Hepatic stellate cell (primary cell): ENCODE data around the gene MRFAP1.
A peak's percentile ranks its signal among the peaks of the same experiment; 100 is the strongest.
"Not testable (repeated sequence)": the region's sequence is repeated elsewhere in the genome, so short reads cannot be mapped to it uniquely, and the experiment has no call there.

Source experiments
- DNase-seq: peaks from one replicate; pipeline ENCODE4 v3.0.0; 2011; ENCODE audit warnings: low spot score

MRFAP1 gene

DNA sequence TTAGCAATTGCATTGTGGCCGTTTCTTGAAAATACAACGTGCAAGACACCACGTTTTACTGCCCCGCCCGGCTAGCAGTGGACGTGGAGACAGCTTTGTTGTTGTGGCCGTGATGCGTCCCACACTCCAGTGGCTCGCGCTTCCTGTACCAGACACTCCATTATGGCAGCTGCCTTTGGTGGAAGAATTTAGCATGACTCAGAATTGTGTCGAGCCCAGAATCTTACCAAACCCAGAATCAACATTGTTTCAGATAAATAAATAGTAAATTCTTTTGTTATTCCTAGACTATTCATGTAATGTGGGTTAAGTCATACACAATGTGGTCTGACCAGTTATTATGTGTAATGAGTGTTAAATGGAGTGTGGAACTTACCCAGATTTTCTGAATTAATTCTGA, 27.9 kb downstream of the MRFAP1 start:
- peak; percentile 75 for DNase-seq

DNA sequence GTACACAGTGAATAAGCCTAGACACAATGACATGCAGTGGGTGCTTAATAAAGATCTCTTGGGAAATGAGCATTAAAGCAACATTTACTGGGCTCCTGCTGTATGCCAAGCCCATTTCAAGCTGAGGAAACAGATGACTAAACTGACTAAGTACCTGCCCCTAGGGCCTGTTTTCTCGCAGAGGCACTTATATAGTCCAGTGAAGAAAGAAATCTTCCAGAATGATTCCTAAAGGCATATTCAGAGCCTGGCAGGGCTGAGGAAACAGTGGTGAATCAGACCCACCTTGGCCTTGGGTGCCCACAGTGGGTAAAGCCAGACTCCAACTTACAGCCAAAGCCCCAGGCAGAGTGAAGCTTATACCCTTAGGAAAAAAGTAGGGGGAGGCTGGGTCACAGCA, 31.2 kb downstream of the MRFAP1 start:
- no peak for DNase-seq

DNA sequence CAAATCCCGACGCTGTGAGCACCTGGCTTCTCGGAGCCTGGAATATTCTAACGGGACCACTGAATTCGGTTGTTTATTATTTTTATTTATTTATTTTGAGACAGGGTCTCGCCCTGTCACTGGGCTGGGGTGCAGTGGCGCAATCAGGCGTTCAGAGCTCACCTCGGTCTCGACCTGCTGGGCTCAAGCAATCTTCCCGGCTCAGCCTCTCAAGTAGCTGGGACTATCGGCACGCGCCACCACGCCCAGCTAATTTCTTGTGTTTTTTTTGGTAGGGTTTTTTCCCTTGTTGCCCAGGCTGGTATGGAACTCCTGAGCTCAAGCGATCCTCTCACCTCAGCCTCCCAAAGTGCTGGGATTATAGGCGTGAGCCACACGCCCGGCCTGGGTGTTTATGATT, 31.6 kb downstream of the MRFAP1 start:
- DNase-seq, result no peak

DNA sequence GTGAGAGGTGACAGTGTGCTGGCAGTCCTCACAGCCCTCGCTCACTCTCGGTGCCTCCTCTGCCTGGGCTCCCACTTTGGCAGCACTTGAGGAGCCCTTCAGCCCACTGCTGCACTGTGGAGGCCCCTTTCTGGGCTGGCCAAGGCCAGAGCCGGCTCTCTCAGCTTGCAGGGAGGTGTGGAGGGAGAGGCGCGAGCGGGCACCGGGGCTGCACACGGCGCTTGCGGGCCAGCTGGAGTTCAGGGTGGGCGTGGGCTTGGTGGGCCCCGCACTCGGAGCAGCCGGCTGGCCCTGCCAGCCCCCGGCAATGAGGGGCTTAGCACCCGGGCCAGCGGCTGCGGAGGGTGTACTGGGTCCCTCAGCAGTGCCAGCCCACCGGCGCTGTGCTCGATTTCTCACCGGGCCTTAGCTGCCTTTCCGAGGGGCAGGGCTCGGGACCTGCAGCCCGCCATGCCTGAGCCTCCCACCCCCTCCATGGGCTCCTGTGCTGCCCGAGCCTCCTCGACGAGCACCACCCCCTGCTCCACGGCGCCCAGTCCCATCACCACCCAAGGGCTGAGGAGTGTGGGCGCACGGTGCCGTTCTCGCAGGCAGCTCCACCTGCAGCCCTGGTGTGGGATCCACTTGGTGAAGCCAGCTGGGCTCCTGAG, 32.2 kb downstream of the MRFAP1 start:
- DNase-seq, result not testable (repeated sequence)

DNA sequence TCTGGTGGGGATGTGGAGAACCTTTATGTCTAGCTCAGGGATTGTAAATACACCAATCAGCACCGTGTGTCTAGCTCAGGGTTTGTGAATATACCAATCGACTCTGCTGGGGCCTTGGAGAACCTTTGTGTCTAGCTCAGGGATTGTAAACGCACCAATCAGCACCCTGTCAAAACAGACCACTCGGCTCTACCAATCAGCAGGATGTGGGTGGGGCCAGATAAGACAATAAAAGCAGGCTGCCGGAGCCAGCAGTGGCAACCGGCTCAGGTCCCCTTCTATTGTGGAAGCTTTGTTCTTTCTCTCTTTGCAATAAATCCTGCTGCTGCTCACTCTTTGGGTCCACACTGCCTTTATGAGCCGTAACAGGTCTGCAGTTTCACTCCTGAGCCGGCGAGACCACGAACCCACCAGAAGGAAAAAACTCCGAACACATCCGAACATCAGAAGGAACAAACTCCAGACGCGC, 32.7 kb downstream of the MRFAP1 start:
- not testable (repeated sequence) for DNase-seq

DNA sequence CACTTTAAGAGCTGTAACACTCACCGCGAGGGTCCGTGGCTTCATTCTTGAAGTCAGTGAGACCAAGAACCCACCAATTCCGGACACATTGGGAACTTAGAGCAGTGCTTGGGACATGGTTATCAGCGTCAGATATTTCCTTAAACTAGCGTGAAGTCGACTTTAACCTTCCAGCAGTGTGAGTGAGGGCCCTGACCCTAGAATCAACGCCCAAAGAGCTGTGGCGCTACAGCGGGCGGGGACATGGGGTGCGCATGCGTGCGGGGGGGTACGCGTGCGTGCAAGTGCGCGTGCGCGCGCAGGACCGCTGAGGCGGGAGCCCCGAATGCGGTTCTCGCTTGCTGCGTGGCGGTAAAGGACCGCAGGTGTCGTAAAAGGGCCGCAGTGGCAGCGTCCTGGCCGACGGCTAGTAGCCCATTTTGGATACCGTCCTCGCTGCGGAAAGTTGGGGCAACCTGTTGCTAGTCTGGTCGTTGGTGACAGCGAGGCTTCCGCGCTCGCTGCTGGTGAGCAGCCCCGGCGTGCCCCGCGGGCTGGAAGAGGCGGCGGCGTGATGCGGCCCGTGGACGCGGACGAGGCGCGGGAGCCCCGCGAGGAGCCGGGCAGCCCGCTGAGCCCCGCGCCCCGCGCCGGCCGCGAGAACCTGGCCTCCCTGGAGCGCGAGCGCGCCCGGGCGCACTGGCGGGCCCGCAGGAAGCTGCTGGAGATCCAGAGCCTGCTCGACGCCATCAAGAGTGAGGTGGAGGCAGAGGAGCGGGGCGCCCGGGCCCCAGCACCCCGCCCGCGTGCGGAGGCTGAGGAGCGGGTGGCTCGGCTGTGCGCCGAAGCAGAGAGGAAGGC, 33.4 kb downstream of the MRFAP1 start:
- peak; percentile 99 for DNase-seq

- DNase-seq, result no peak
Measured at GRCh38 chr4:6674500-6675149, 34.1 kb downstream of the MRFAP1 start.

- no peak for DNase-seq
Measured at GRCh38 chr4:6676722-6677558, 36.5 kb downstream of the MRFAP1 start.

DNA sequence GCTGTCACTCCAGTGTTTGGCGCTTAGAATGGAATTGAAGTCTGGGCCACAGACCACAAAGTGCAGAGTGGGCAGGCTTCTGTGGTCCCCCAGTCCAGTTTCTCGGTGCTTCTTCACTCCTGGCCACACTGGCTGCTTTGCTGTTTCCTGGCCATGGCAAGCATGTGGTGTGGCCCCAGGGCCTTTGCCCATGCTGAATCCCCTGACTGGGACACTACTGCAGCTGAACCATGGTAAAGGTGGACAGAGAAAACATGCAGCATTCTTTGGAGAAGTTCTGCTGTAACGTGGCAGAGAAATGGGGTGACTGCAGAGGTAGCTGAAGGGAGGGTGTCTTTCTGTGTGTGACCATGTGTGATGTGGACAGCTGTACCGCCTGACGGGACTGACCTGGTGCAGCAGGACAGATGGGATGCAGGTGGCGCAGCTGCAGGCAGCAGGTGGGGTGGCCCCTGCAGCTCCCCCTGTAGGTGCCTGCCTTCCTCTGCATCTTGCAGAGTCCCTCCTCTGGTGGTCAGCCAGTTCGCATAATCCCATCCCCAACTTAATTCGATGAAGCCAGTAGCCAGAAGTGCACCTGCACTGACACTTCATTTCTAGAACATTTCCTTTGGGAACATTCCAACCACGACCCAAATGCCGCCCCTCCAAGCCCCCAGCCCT, 40.0 kb downstream of the MRFAP1 start:
- DNase-seq, result no peak

DNA sequence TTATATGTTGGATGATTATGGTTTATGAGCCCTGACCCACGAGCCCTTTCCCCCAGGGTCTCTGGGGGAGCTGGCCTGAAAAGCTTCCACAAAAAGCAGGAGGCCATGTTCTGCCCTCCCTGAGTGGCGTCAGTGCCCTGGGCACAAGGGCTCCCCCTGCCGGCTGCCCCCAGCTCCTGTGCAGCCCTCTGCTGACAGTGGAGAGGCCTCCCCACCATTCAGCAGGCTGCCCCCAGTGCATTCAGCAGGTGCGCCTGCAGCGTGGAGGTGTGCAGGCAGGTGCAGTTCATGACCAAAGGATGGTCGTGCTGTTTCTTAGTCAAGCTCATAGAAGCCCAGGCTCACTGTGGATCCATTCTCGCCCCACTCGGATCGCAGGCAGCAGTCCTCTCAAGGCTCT, 40.7 kb downstream of the MRFAP1 start:
- no peak for DNase-seq

DNA sequence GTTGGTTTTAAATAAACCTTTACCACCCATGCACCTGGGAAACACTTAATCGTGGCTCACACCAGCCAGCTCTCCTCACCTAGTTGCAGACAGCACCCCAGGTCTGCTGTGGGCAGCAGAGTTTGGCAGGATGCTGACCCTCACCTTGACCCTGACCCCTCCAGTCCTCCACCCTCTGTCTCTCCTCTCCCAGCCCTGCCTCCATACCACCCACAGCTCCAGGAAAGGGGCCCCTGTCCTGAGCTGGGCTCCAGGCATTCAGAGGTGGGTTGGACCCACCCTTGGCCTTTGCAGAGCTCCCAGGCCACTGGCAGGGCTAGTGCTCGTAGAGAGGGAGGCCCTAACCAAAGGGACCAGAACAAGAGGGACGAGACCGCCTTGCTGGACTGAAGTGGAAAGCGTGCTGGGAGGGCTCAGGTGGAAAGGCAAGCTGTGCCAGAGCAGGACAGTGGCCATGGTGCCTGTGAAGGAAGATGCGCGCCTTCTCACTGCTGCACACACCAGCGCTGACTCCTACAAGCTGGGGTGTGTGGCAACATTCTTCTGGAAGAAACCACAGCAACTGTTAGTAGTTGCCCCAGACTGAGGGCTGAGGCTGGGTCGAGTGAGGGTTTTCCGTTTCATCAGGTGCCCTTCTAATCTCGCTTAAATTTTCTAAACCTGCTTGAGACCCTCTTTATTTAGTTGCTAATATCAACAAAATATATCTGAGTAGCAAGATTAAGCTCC, 42.5 kb downstream of the MRFAP1 start:
- no peak for DNase-seq

DNA sequence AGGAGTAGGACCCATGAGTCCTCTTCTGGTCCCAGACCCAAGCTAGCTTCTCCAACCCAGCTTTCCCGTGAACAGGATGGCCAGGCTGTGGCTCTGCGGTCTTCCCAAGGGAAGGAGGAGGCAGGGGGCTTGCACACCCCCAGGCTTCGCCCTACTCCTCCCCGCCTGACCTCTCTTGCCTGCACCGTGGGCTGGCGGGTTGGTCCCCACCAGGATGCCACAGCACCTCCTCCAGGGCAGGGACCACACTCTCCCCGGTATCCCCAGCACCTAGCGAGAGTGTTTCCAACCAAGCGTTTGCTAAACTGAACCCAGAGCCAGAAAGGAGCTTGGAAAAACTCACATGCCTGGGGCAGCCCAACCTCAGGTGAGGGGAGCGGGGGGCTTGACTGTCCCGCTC, 44.2 kb downstream of the MRFAP1 start:
- DNase-seq, result no peak

GRCh38 chr4:6686104-6686787, 45.8 kb downstream of the MRFAP1 start:
- DNase-seq, result no peak

GRCh38 chr4:6687947-6688878, 47.7 kb downstream of the MRFAP1 start:
- no peak for DNase-seq

GRCh38 chr4:6688879-6689505, 48.5 kb downstream of the MRFAP1 start:
- peak; percentile 98 for DNase-seq

DNA sequence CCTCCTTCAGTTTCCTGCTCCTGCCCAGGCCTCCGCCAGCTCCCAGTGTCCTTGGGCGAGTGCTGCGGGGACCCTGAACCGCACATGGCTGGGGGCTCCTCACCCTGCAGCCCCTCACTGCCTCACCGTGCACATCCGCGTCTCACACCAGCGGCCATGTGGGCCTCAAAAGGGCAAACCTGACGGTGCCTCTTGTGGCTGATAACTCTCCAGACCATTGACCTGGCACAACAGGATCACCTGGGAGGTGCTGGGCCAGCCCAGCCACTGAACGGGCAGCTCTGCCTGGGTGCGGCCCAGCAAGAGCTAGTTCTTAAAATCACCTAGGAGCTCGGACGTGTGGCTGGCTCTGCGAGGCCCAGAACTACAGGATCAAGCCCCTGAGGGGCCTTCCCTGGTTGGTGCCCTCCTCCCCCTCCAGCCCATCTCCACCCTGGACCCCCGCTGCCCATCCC, 49.0 kb downstream of the MRFAP1 start:
- no peak for DNase-seq
